Dedifferentiated amniotic fluid mesenchymal stem cell (primary cell): ENCODE data around the gene SMARCD2.

ENCODE experiments used
- DNase-seq: peaks from one replicate; pipeline ENCODE4 v3.0.0-alpha.2; 2016; ENCODE audit errors: extremely low spot score

Gene SMARCD2

GRCh38 chr17:63832014-63832413 is 10.5 kb downstream of the SMARCD2 start:
- DNase-seq: no peak

GRCh38 chr17:63831505-63831904 is 11.0 kb downstream of the SMARCD2 start:
- no peak for DNase-seq

GRCh38 chr17:63830904-63831491 is 11.5 kb downstream of the SMARCD2 start:
- DNase-seq: no peak

DNA sequence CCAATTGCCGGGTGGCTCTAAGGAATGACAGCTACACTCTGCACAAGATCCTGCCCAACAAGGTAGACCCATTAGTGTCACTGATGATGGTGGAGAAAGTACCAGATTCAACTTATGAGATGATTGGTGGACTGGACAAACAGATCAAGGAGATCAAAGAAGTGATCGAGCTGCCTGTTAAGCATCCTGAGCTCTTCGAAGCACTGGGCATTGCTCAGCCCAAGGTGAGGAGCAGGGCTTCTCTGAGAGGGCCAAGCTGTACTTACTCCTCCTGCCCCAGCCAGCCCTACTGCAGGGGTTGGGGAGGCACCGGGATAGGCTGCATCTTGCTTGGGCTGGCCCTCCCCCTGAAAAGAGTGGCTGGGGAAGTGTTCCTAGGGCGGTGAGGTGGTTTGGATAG is 12.2 kb downstream of the SMARCD2 start:
- DNase-seq: no peak

DNA sequence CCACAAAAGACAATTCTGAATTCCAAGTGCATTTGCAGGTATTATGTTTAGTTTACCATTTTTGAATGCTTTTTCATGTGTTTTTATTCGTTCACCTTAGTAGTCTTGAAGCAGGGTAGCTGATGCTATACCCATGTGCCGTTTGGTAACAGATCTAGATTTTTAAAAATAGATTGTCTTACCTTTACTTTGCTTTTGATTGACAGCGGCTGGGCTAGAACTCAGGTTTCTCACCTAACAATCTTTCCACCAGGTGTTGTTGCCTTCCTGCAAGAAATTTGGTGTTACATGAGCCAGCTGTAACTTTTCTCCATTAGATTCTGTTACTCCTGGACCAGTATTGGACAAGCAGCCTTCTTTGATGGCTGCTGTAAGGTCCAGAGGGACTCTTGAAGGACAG is 13.5 kb downstream of the SMARCD2 start:
- no peak for DNase-seq

GRCh38 chr17:63827801-63828221 is 14.7 kb downstream of the SMARCD2 start:
- DNase-seq: no peak

DNA sequence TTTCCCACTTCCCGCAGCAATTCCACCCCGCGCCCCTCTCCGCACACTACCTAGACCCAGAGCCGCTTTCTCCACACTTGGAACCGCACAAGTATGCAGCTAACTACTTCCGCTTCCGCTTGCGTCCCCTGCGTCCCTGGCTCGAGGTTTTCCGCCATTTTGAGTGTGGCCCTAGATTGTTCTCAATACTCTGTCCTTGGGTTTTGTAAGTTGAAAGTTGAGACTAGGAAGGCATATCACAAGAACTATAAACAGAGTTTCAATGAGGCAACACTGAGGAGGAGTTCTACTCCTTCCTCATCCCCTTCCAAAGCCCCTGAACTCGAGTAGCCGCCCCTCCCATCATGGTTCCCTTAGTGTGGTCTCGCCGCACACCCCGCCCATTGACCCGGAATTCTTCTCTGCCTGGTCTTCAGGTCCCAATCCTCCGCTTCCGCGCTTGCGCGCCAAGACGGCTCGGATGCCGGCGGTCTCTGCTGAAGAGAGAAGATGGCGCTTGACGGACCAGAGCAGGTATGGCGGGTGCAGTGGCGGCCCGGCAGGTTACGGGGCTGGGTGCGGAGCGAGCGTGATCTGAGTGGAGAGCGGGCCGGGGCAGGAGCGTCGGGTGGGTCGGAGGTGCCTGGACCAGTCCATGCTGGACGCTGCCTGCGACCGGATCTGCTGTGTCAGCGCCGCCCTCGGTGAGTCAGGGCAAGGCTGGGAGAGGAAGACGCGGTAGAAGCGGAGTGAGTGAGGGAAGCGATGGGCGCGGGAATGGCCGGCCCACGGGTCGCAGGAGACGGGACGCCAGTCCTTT is 15.3 kb downstream of the SMARCD2 start, which contains the start of the genes FTSJ3 and PSMC5:
Gene FTSJ3 (minus strand): TSS at position 662 of the 799 bp plus-strand sequence. CDS start 761 bp downstream, outside the sequence.
Gene PSMC5 (plus strand): TSS at position 430 of the 799 bp plus-strand sequence. CDS start 60 bp downstream, at position 490.
- peak; percentile 94 for DNase-seq

DNA sequence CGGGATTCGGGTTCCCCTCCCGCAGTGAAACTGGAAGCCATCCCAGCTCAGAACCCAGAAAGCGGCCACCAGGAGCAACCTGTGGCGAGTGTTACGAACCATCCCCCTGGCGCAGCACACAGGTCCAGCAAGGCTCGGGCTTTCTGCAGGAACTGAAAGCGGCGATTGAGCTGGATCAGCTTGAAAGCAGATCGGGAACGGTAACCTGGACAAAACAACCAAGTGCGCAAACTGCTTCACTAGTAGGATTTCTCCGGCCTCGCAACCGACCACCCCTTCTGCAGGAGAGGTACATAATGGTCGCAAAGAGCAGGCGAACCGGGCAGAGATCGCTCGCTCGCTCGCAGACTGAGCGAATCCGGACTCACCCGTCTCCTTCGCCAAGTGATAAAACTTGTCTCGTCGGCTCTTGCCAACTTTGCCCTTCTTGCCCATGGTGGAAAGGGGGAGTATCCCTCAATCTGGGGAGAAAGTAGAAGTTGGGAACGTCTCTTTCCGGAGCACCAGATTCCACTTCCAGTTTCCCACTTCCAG is 15.9 kb downstream of the SMARCD2 start:
- no peak for DNase-seq

- DNase-seq: no peak
Observed at GRCh38 chr17:63824362-63824761, 18.1 kb downstream of the SMARCD2 start.

- no peak for DNase-seq
Observed at GRCh38 chr17:63823659-63824331, 18.7 kb downstream of the SMARCD2 start.

- no peak for DNase-seq
Observed at GRCh38 chr17:63822537-63822936, 19.9 kb downstream of the SMARCD2 start.

- DNase-seq: no peak
Observed at GRCh38 chr17:63821804-63822203, 20.7 kb downstream of the SMARCD2 start.

- DNase-seq: no peak
Observed at GRCh38 chr17:63820963-63821561, 21.4 kb downstream of the SMARCD2 start.

GRCh38 chr17:63819585-63820537 is 22.6 kb downstream of the SMARCD2 start:
- DNase-seq: no peak

- DNase-seq: no peak
Observed at GRCh38 chr17:63819131-63819530, 23.4 kb downstream of the SMARCD2 start.

DNA sequence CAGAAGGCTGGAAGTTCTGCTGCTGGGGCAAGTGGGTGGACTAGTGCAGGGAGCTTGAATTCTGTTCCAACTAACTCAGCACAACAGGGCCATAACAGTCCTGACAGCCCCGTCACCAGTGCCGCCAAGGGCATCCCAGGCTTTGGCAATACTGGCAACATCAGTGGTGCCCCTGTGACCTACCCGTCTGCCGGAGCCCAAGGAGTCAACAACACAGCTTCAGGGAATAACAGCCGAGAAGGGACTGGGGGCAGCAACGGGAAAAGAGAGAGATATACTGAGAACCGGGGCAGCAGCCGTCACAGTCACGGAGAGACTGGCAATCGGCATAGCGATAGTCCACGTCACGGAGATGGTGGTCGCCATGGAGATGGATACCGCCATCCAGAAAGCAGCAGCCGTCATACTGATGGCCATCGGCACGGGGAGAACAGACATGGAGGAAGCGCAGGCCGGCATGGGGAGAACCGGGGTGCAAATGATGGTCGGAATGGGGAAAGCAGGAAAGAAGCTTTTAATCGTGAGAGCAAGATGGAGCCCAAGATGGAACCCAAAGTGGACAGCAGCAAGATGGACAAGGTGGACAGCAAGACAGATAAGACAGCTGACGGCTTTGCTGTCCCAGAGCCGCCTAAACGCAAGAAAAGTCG is 24.6 kb downstream of the SMARCD2 start:
- no peak for DNase-seq

- no peak for DNase-seq
Observed at GRCh38 chr17:63816669-63817068, 25.8 kb downstream of the SMARCD2 start.

DNA sequence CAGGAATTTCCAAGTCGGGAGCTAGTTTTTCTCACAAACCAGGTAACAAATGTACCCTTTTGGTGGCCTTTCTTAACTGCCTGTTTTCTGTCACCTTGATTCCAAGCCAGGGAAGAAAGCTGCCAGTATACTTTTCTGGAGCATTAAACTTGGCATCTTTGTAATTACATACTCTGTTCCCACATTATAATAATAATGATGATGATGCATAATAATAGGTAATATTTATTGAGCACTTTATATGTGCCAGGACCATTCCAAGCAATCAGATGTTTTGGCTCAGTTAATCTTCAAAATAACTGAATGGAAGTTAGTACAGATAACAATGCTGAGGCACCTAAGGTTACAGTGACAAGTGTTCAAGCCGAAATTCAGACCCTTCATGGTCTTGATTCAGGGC is 26.4 kb downstream of the SMARCD2 start:
- no peak for DNase-seq

DNA sequence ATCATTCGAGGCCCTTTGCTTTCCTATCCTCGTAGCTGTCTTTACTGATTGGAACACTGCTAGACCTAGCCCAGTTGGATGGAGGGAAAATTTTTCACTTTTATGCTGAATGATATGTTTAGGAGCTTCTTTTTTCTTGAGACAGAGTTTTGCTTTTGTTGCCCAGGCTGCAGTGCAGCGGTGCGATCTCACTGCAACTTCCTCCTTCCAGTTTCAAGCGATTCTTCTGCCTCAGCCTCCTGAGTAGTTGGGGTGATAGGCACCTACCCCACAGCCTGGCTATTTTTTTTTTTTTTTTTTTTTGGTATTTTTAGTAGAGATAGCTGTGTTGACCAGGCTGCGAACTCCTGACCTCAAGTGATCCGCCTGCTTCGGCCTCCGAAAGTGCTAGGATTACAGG is 32.5 kb downstream of the SMARCD2 start:
- no peak for DNase-seq

- no peak for DNase-seq
Observed at GRCh38 chr17:63805591-63805990, 36.9 kb downstream of the SMARCD2 start.
